Trophoblast cell (in vitro differentiated cells and primary cell): ENCODE results near the gene SPATA18.

Source experiments
- DNase-seq, 2 donors: peaks; one replicate each; pipeline ENCODE4 v3.0.0-alpha.2; 2016
- H2AFZ ChIP-seq: 2 replicates; pipeline ENCODE4 v1.6.1; 2013; ENCODE audit warnings: low read length, moderate library complexity, mild to moderate bottlenecking; ENCODE audit not compliant: insufficient read depth, poor library complexity
- H2AK5ac ChIP-seq: 2 replicates; pipeline ENCODE4 v1.6.1; 2013; ENCODE audit warnings: mild to moderate bottlenecking, low read length
- H2BK120ac ChIP-seq: 2 replicates; pipeline ENCODE4 v1.6.1; 2013; ENCODE audit warnings: low read length, mild to moderate bottlenecking, moderate library complexity; ENCODE audit not compliant: insufficient read depth, poor library complexity
- H2BK12ac ChIP-seq: 2 replicates; pipeline ENCODE4 v1.6.1; 2013; ENCODE audit warnings: mild to moderate bottlenecking, low read length, moderate library complexity
- H2BK5ac ChIP-seq: 2 replicates; pipeline ENCODE4 v1.6.1; 2013; ENCODE audit warnings: low read length, low read depth, moderate library complexity, mild to moderate bottlenecking; ENCODE audit not compliant: poor library complexity
- H3K14ac ChIP-seq: 2 replicates; pipeline ENCODE4 v1.6.1; 2013; ENCODE audit warnings: mild to moderate bottlenecking, low read length
- H3K18ac ChIP-seq: 2 replicates; pipeline ENCODE4 v1.6.1; 2013; ENCODE audit warnings: mild to moderate bottlenecking, low read length
- H3K23ac ChIP-seq: 2 replicates; pipeline ENCODE4 v1.6.1; 2013; ENCODE audit warnings: low read length
- H3K27ac ChIP-seq: 2 replicates; pipeline ENCODE4 v1.5.1; 2013; ENCODE audit warnings: low read depth, mild to moderate bottlenecking, inconsistent platforms, low read length, moderate library complexity
- H3K27me3 ChIP-seq: 2 replicates; pipeline ENCODE4 v1.6.1; 2013; ENCODE audit warnings: inconsistent platforms, mild to moderate bottlenecking, low read length, moderate library complexity; ENCODE audit not compliant: insufficient read depth
- H3K36me3 ChIP-seq, 2 experiments: 1 replicate in 1 of 2; 2 replicates in 1 of 2; pipeline ENCODE4 v1.6.1; 2013; ENCODE audit warnings: low read length in 2 of 2, mild to moderate bottlenecking in 2 of 2, moderate library complexity in 1 of 2; ENCODE audit not compliant: insufficient read depth in 2 of 2, control insufficient read depth in 1 of 2
- H3K4ac ChIP-seq: 2 replicates; pipeline ENCODE4 v1.6.1; 2013; ENCODE audit warnings: low read depth, mild to moderate bottlenecking, low read length, moderate library complexity
- H3K4me1 ChIP-seq, 2 experiments: 1 replicate in 1 of 2; 2 replicates in 1 of 2; pipeline ENCODE4 v1.6.1; 2013; ENCODE audit warnings: low read length in 2 of 2, mild to moderate bottlenecking in 2 of 2, moderate library complexity in 1 of 2; ENCODE audit not compliant: insufficient read depth in 2 of 2, control insufficient read depth in 1 of 2
- H3K4me2 ChIP-seq: 2 replicates; pipeline ENCODE4 v1.6.1; 2013; ENCODE audit warnings: inconsistent platforms, mild to moderate bottlenecking, low read length, moderate library complexity
- H3K4me3 ChIP-seq: 2 replicates; pipeline ENCODE4 v1.5.1; 2013; ENCODE audit warnings: mild to moderate bottlenecking, low read depth, low read length, inconsistent platforms
- H3K79me1 ChIP-seq: one replicate; pipeline ENCODE4 v1.6.1; 2013; ENCODE audit warnings: low read length
- H3K79me2 ChIP-seq: 2 replicates; pipeline ENCODE4 v1.6.1; 2013; ENCODE audit warnings: low read length, mild to moderate bottlenecking; ENCODE audit not compliant: control insufficient read depth, insufficient read depth, poor library complexity
- H3K9ac ChIP-seq: 2 replicates; pipeline ENCODE4 v1.6.1; 2013; ENCODE audit warnings: mild to moderate bottlenecking, low read length
- H3K9me3 ChIP-seq: 2 replicates; pipeline ENCODE4 v1.6.1; 2013; ENCODE audit warnings: low read depth, mild to moderate bottlenecking, control low read depth, inconsistent platforms, low read length; ENCODE audit not compliant: insufficient read depth
- H4K12ac ChIP-seq: 2 replicates; pipeline ENCODE4 v1.6.1; 2013; ENCODE audit warnings: low read depth, mild to moderate bottlenecking, low read length, moderate library complexity
- H4K8ac ChIP-seq: 2 replicates; pipeline ENCODE4 v1.6.1; 2013; ENCODE audit warnings: low read depth, mild to moderate bottlenecking, low read length, moderate library complexity
- H4K91ac ChIP-seq: one replicate; pipeline ENCODE4 v1.6.1; 2013; ENCODE audit warnings: low read depth, mild to moderate bottlenecking, low read length, moderate library complexity
- WGBS: extraction: QIAGEN DNeasy Blood & Tissue Kit; methylation state at CpG from one replicate; pipeline ENCODE4 v1.1.7; 2013; ENCODE audit warnings: missing lambda C conversion rate; ENCODE audit not compliant: insufficient read length, insufficient coverage; ENCODE audit errors: extremely low coverage; 5-methylcytosine and 5-hydroxymethylcytosine counted together

The SPATA18 gene

GRCh38 chr4:52058275-52058674 lies 7.2 kb downstream of the SPATA18 start:
- Histone ChIP-seq H3K9ac (no peak overlapping the region), H2BK5ac (no peak overlapping the region), H3K4me3 (no peak overlapping the region), H3K9me3 (no peaks in the 10 kb centered on the region), H2AK5ac (no peak overlapping the region), H4K91ac (no peak overlapping the region), H3K79me2 (no peaks in the 10 kb centered on the region), H4K12ac (no peak overlapping the region), H2BK120ac (no peak overlapping the region), H3K4ac (no peak overlapping the region), H3K4me1 (peaks cover 0 to 2% of the 10 kb centered on the region in 2 experiments), H3K4me2 (no peak overlapping the region), H2AFZ (no peak overlapping the region), H3K23ac (no peak overlapping the region), H2BK12ac (no peak overlapping the region), H3K27ac (no peak overlapping the region), H3K27me3 (no peaks in the 10 kb centered on the region), H3K14ac (no peak overlapping the region), H3K18ac (no peak overlapping the region), H3K79me1 (no peaks in the 10 kb centered on the region), H3K36me3 (no peaks in the 10 kb centered on the region), H4K8ac (no peak overlapping the region)
- no peak for DNase-seq
- no CpG with 5 or more reads among the region's 1 CpG for WGBS

GRCh38 chr4:52059372-52059771 lies 8.3 kb downstream of the SPATA18 start:
- Histone ChIP-seq H2AFZ (no peak overlapping the region), H3K18ac (no peak overlapping the region), H3K27me3 (no peaks in the 10 kb centered on the region), H3K9me3 (no peaks in the 10 kb centered on the region), H3K36me3 (no peaks in the 10 kb centered on the region), H3K4ac (no peak overlapping the region), H2BK5ac (no peak overlapping the region), H4K8ac (no peak overlapping the region), H3K79me2 (no peaks in the 10 kb centered on the region), H2BK120ac (no peak overlapping the region), H3K14ac (no peak overlapping the region), H3K4me2 (no peak overlapping the region), H4K12ac (no peak overlapping the region), H3K27ac (no peak overlapping the region), H2BK12ac (no peak overlapping the region), H3K4me1 (peaks cover 0 to 2% of the 10 kb centered on the region in 2 experiments), H3K9ac (no peak overlapping the region), H2AK5ac (no peak overlapping the region), H3K4me3 (no peak overlapping the region), H3K23ac (no peak overlapping the region), H3K79me1 (no peaks in the 10 kb centered on the region), H4K91ac (no peak overlapping the region)
- no CpG with 5 or more reads among the region's 3 CpGs for WGBS
- DNase-seq: no peak

GRCh38 chr4:52069571-52069970 lies 18.5 kb downstream of the SPATA18 start:
- no peaks in the 10 kb centered on the region for H3K36me3 ChIP-seq
- no peak for DNase-seq
- H2BK5ac ChIP-seq: no peak overlapping the region
- H4K8ac ChIP-seq: no peak overlapping the region
- no peaks in the 10 kb centered on the region for H3K9me3 ChIP-seq
- no peaks in the 10 kb centered on the region for H3K4me1 ChIP-seq
- no peaks in the 10 kb centered on the region for H3K79me1 ChIP-seq
- H4K91ac ChIP-seq: no peak overlapping the region
- no peak overlapping the region for H3K9ac ChIP-seq
- H3K18ac ChIP-seq: no peak overlapping the region
- H4K12ac ChIP-seq: no peak overlapping the region
- no peak overlapping the region for H2BK12ac ChIP-seq
- H3K27ac ChIP-seq: no peak overlapping the region
- no peak overlapping the region for H3K23ac ChIP-seq
- H3K4ac ChIP-seq: no peak overlapping the region
- no peak overlapping the region for H3K14ac ChIP-seq
- no peak overlapping the region for H3K4me2 ChIP-seq
- no peak overlapping the region for H2AFZ ChIP-seq
- H2AK5ac ChIP-seq: no peak overlapping the region
- no peaks in the 10 kb centered on the region for H3K79me2 ChIP-seq
- WGBS: no CpG with 5 or more reads among the region's 1 CpG
- H3K27me3 ChIP-seq: no peaks in the 10 kb centered on the region
- H2BK120ac ChIP-seq: no peak overlapping the region
- H3K4me3 ChIP-seq: no peak overlapping the region

GRCh38 chr4:52071791-52072546 lies 20.9 kb downstream of the SPATA18 start:
- Histone ChIP-seq H2BK12ac (no peak overlapping the region), H3K14ac (no peak overlapping the region), H4K91ac (no peak overlapping the region), H2BK120ac (no peak overlapping the region), H3K18ac (no peak overlapping the region), H3K27ac (no peak overlapping the region), H3K79me2 (no peaks in the 10 kb centered on the region), H2BK5ac (no peak overlapping the region), H4K8ac (no peak overlapping the region), H3K9me3 (no peaks in the 10 kb centered on the region), H3K9ac (no peak overlapping the region), H3K27me3 (no peaks in the 10 kb centered on the region), H3K79me1 (no peaks in the 10 kb centered on the region), H3K4ac (no peak overlapping the region), H3K36me3 (no peaks in the 10 kb centered on the region), H3K4me1 (peaks cover 3% of the 10 kb centered on the region in 2 experiments), H2AFZ (no peak overlapping the region), H4K12ac (no peak overlapping the region), H3K4me3 (no peak overlapping the region), H3K4me2 (no peak overlapping the region), H2AK5ac (no peak overlapping the region), H3K23ac (no peak overlapping the region)
- WGBS: no CpG with 5 or more reads among the region's 10 CpGs
- DNase-seq: peak in 1 of 2 donors; percentile 9
